ENCODE measurements around the gene SPP1. TPM values are rescaled to one million over a fixed set of nuclear protein-coding genes. Genes with fewer than 3 reads are reported as not detected.

The SPP1 gene
- total and polyA plus RNA-seq, 9 of the 15 experiments (the other 6 are each of a cell fraction or from before 2014, with no cell fraction given): 0.10 to 0.64 TPM; not detected in 7

GRCh38 chr4:87970121-87970520 is 5.4 kb upstream of the SPP1 start:
- Histone ChIP-seq H3K4me1 (replicated peaks in 1 of 2; ENCODE audit: control insufficient read depth in 2 of 2, insufficient read depth in 2 of 2, low read length in 2 of 2) (peaks cover 0 to 10% of the 10 kb centered on the region in 2 experiments; a peak in 1 of 5 replicates), H3K4me3 (no peak overlapping the region), H3K27me3 (ENCODE audit: control insufficient read depth in 2 of 2, insufficient read depth in 2 of 2, low read length in 2 of 2) (peaks cover 2 to 21% of the 10 kb centered on the region in 2 experiments; a peak in 3 of 5 replicates), H3K36me3 (ENCODE audit: control insufficient read depth, insufficient read depth, low read length) (no peaks in the 10 kb centered on the region), H3K9me3 (replicated peaks; ENCODE audit: control insufficient read depth, insufficient read depth, low read depth, low read length) (no peaks in the 10 kb centered on the region), H4K20me1 (replicated peaks; ENCODE audit: control insufficient read depth, insufficient read depth, low read length) (no peaks in the 10 kb centered on the region), H3K27ac (ENCODE audit: extremely low read depth, low read depth, low read length) (no peak overlapping the region), H3K79me2 (ENCODE audit: control insufficient read depth, insufficient read depth, low read length) (no peaks in the 10 kb centered on the region), H3K9me1 (ENCODE audit: control insufficient read depth, insufficient read depth, low read length) (no peaks in the 10 kb centered on the region), H3K9ac (ENCODE audit: insufficient read depth in 1 of 2, low read depth in 2 of 2, low read length in 2 of 2) (no peak overlapping the region), H2AFZ (ENCODE audit: low read depth, low read length) (no peak overlapping the region), H3K4me2 (ENCODE audit: insufficient read depth, low read length) (no peak overlapping the region)
- CTCF ChIA-PET (ENCODE audit: low intra/inter-chr PET ratio): no interaction called here
- POLR2A ChIA-PET: no interaction called here
- 3% methylated on average over 2 of the region's 2 CpGs for WGBS (ENCODE audit: insufficient coverage, low coverage, missing lambda C conversion rate)
- in situ Hi-C loops (cut with MboI) (loop anchor here (10.0 kb wide), 1 partner anchor 115 kb away; no protein-coding TSS in a partner anchor), intact Hi-C loops (cut with micrococcal nuclease) (loop anchor here (5.0 kb wide), 1 partner anchor 293 kb away; no protein-coding TSS in a partner anchor)
- DNase-seq (ENCODE audit: extremely low read depth in 1 of 4, low spot score in 3 of 4) (no peak), ATAC-seq (no peak), FAIRE-seq (no peak)
- BruUV-seq (replicated peaks): no TSS peak
- TF ChIP-seq ADNP (tag; IDR thresholded peaks at IDR 0.05) (no peak), ARID2 (IDR thresholded peaks at IDR 0.05) (no peak), SUPT5H (IDR thresholded peaks at IDR 0.05) (no peak), ETV1 (tag; conservative IDR thresholded peaks at IDR 0.05; ENCODE audit: low read depth) (no peak), YBX1 (IDR thresholded peaks at IDR 0.05) (no peak), ZNF639 (CRISPR knock-in tag; conservative IDR thresholded peaks at IDR 0.05 in 1 of 2, IDR thresholded peaks at IDR 0.05 in 1 of 2) (no peak), NR2F6 (CRISPR knock-in tag; IDR thresholded peaks at IDR 0.05) (no peak), SIRT6 (IDR thresholded peaks at IDR 0.05; ENCODE audit: low read depth, low read length) (no peak), IRF9 (tag; IDR thresholded peaks at IDR 0.05) (no peak), CTBP1 (IDR thresholded peaks at IDR 0.05; ENCODE audit: borderline replicate concordance) (no peak), ETS2 (tag; IDR thresholded peaks at IDR 0.05; ENCODE audit: borderline replicate concordance, poor library complexity, severe bottlenecking) (no peak), ZNF197 (CRISPR knock-in tag; IDR thresholded peaks at IDR 0.05; ENCODE audit: low read depth) (no peak), ELF2 (CRISPR knock-in tag; IDR thresholded peaks at IDR 0.05) (no peak), DDX20 (tag; IDR thresholded peaks at IDR 0.05; ENCODE audit: low read depth) (no peak), CHD4 (IDR thresholded peaks at IDR 0.05; ENCODE audit: insufficient read depth, insufficient replicate concordance, low read depth, low read length, poor library complexity, severe bottlenecking) (no peak)
- TF ChIP-seq, protein P1, sequence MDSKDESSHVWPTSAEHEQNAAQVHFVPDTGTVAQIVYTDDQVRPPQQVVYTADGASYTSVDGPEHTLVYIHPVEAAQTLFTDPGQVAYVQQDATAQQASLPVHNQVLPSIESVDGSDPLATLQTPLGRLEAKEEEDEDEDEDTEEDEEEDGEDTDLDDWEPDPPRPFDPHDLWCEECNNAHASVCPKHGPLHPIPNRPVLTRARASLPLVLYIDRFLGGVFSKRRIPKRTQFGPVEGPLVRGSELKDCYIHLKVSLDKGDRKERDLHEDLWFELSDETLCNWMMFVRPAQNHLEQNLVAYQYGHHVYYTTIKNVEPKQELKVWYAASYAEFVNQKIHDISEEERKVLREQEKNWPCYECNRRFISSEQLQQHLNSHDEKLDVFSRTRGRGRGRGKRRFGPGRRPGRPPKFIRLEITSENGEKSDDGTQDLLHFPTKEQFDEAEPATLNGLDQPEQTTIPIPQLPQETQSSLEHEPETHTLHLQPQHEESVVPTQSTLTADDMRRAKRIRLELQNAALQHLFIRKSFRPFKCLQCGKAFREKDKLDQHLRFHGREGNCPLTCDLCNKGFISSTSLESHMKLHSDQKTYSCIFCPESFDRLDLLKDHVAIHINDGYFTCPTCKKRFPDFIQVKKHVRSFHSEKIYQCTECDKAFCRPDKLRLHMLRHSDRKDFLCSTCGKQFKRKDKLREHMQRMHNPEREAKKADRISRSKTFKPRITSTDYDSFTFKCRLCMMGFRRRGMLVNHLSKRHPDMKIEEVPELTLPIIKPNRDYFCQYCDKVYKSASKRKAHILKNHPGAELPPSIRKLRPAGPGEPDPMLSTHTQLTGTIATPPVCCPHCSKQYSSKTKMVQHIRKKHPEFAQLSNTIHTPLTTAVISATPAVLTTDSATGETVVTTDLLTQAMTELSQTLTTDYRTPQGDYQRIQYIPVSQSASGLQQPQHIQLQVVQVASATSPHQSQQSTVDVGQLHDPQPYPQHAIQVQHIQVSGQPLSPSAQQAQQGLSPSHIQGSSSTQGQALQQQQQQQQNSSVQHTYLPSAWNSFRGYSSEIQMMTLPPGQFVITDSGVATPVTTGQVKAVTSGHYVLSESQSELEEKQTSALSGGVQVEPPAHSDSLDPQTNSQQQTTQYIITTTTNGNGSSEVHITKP (IDR thresholded peaks at IDR 0.05; ENCODE audit: partially characterized antibody): no peak

Data from K562 (cell line).